Fibroblast of mammary gland (primary cell): ENCODE measurements around the gene DNALI1.

Source experiments
- DNase-seq: peaks from one replicate; pipeline ENCODE4 v3.0.0-alpha.2; 2010; ENCODE audit warnings: low read depth
- H3K4me3 ChIP-seq: 2 replicates; pipeline ENCODE4 v1.5.1; 2011; ENCODE audit warnings: low read depth, mild to moderate bottlenecking, low read length, moderate library complexity; ENCODE audit not compliant: control insufficient read depth
- CTCF ChIP-seq: conservative IDR thresholded peaks from 2 replicates; pipeline ENCODE4 v1.5.1; 2011; ENCODE audit warnings: low read depth, low read length, inconsistent platforms; ENCODE audit not compliant: control insufficient read depth, insufficient read depth

Gene DNALI1

GRCh38 chr1:37545019-37545418 is 11.7 kb upstream of the DNALI1 start:
- DNase-seq: no peak
- TF ChIP-seq CTCF: no peak
- H3K4me3 ChIP-seq: no peak overlapping the region

- TF ChIP-seq CTCF: no peak
- H3K4me3 ChIP-seq: no peak overlapping the region
- DNase-seq: peak; percentile 45
These were observed 7.4 kb upstream of the DNALI1 start for GRCh38 chr1:37549341-37549740.

GRCh38 chr1:37553598-37553926 is 3.2 kb upstream of the DNALI1 start:
- no peak for TF ChIP-seq CTCF
- H3K4me3 ChIP-seq: peak overlapping the region; percentile 84
- no peak for DNase-seq

- TF ChIP-seq CTCF: no peak
- H3K4me3 ChIP-seq: peak within 1 kb of the TSS; percentile 84
- DNase-seq: peak; percentile 90
These were observed 2.6 kb upstream of the DNALI1 start, which contains the start of gene SNIP1 for GRCh38 chr1:37553927-37554808. Gene SNIP1 (minus strand): TSS chr1:37554293. CDS start chr1:37554229, 64 bp downstream.

- TF ChIP-seq CTCF: no peak
- DNase-seq: no peak
- peak overlapping the region; percentile 44 for H3K4me3 ChIP-seq
These were observed 662 bp downstream of the DNALI1 start for GRCh38 chr1:37557402-37557801.

GRCh38 chr1:37558411-37558810 is 1.7 kb downstream of the DNALI1 start:
- no peak for TF ChIP-seq CTCF
- no peak overlapping the region for H3K4me3 ChIP-seq
- no peak for DNase-seq
